Muscle of arm (tissue), 12 donors: Measurements from ENCODE around the gene ERBB4. TPM values are rescaled to one million over a fixed set of nuclear protein-coding genes. Genes with fewer than 3 reads are reported as not detected.
A peak's percentile ranks its signal among the peaks of the same experiment; 100 is the strongest.

Source experiments
- DNase-seq: peaks from one replicate; pipeline ENCODE4 v3.0.0-alpha.2; 2013
- polyA plus RNA-seq, 12 donors: library from polyadenylated mRNA; unstranded; fragments of 120-200 nt; gene quantifications; one replicate each; pipeline ENCODE4 v1.2.1, GENCODE V29; 2013; ENCODE audit not compliant: insufficient read length in 12 of 12

ERBB4 gene
- polyA plus RNA-seq, 12 donors = 3.1 to 16.0 (median 10.8) TPM; not detected in 1

GRCh38 chr2:211408483-211408891, 1130.1 kb downstream of the ERBB4 start:
- no peak for DNase-seq

GRCh38 chr2:211407076-211407475, 1131.5 kb downstream of the ERBB4 start:
- no peak for DNase-seq

GRCh38 chr2:211405036-211405435, 1133.6 kb downstream of the ERBB4 start:
- DNase-seq = no peak

GRCh38 chr2:211404098-211404497, 1134.5 kb downstream of the ERBB4 start:
- DNase-seq = no peak

- no peak for DNase-seq
Measured at GRCh38 chr2:211401328-211401727, 1137.3 kb downstream of the ERBB4 start.

DNA sequence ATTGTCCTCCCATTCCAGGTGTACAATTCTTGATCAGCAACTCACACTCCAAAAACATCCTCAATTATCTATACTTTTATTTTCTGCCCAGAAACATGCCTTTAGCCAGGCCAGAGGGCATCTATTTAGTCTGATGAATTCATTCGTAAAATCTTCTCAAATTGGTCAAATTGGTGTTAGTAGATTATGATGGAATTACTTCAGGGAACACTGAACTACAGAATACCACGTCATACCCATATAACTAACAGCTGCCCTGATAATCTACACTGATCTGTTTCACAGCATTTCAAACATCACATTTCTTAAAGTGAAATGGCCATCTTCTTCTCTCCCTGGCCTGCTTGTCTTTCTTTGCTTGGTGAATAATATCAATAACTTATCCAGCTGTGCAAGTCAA, 1140.8 kb downstream of the ERBB4 start:
- no peak for DNase-seq

GRCh38 chr2:211396815-211397214, 1141.8 kb downstream of the ERBB4 start:
- DNase-seq = no peak

DNA sequence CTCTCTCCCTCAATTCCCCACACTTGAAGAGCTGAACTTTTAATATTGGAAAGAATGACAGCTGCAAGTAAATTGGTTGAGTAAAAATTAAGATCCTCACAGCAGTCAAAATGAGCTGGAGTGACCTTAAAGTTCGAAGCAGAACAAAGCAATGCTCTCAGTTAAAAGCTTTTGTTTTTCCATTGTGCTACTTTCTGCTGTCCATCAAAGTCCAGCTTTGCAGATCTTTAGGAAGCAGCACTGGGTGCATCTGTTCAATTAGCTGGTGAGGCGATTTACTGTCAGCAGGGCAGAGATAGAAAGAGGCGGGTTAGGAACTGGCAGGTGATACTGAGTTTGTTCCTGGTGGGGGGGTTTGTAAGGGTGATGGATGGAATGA, 1147.4 kb downstream of the ERBB4 start:
- no peak for DNase-seq

GRCh38 chr2:211390536-211391188, 1147.9 kb downstream of the ERBB4 start:
- peak; percentile 11 for DNase-seq

GRCh38 chr2:211387734-211388133, 1150.9 kb downstream of the ERBB4 start:
- no peak for DNase-seq

- no peak for DNase-seq
Measured at GRCh38 chr2:211380041-211380440, 1158.6 kb downstream of the ERBB4 start.

GRCh38 chr2:211376410-211376809, 1162.2 kb downstream of the ERBB4 start:
- no peak for DNase-seq

- DNase-seq = no peak
Measured at GRCh38 chr2:211373203-211373602, 1165.4 kb downstream of the ERBB4 start.

DNA sequence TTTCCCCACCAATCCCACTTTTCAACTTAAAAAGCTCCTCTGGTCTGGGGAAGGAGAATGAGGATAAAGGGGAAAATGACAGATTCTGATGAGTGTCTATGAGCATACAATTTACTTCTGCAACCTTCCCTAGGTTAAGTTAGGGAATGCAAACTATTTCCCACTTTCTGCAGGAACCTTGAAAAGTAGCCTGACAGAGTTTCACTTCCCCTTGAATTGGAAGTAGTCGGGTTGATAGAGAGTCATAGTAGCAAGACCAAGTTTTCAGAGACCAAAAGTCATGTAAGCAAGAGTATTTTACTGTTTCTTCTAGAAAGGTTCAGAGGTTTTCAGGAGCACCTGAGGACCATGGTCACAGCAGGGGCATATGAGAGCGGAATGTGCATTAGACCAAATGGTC, 1167.1 kb downstream of the ERBB4 start:
- DNase-seq = no peak

DNA sequence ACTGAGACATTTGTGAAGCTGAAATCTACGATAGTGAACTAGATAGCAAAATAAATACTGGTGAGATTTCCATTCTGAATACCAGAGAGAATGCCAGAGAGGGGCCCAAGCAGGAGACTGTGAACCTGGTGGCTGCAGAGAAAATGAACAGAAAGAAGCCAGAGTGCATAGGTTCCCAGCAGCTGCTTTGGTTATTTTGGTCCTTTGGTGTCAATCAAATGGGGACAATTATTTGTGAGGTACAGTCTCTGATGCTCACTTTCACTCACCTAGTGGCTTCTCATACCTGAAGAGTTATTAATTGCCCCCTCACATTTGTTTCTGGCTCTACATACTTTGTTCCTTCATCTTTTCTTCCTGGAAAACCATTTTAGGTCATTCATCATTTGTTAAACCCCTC, 1170.1 kb downstream of the ERBB4 start:
- DNase-seq = no peak

DNA sequence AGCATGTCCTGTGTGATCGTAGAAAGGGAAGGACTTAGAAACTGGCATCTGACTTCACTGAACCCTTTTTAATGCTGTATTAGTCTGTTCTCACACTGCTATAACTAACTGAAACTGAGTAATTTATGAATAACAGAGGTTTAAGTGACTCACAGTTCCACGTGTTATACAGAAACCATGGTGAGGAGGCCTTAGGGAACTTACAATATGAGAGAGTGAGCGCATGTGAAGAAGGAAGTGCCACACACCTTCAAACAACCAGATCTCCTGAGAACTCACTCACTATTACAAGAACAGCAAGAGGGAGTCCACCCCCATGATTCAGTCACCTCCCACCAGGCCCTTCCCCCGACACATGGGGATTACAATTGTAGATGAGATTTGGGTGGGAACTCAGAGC, 1170.9 kb downstream of the ERBB4 start:
- DNase-seq = no peak

GRCh38 chr2:211367293-211367692, 1171.3 kb downstream of the ERBB4 start:
- DNase-seq = no peak

- no peak for DNase-seq
Measured at GRCh38 chr2:211364911-211365310, 1173.7 kb downstream of the ERBB4 start.

DNA sequence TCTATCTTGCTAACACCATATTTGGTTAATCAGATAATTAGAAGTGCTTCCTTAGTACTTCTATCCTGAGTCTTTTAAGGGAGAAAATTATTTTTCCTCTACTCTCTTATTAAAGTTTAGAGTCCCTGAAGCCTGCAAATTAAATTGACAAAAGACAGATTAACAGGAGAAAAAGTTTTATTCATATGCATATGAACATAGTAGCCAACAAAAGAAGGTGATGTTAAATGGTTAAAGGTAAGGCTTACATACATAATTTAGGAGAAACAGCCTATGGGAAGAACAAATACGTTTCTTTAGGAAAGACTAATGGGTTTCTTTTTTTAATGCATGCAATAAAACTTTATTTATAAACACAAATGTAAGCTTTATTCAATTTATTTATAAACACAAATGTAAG, 1177.2 kb downstream of the ERBB4 start:
- no peak for DNase-seq

DNA sequence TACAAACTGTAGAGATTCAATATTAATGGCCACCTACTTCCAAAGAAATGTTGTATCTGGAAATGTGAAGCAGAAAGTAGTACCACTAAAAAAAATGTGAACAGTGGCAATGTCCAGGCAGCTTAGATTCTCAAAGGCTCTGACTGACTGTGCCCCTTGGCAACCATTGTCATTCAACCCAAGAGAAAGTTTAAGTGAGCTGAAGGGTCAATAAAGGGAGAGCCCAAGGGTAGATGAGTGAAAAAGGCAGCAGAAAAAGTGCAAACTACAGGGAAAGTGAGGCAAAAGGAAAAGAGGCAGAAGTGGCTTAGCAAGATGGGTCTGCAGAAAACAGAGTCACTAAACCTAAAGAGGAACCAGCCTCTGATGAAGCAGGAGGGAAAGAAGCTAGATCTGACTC, 1179.3 kb downstream of the ERBB4 start:
- no peak for DNase-seq

DNA sequence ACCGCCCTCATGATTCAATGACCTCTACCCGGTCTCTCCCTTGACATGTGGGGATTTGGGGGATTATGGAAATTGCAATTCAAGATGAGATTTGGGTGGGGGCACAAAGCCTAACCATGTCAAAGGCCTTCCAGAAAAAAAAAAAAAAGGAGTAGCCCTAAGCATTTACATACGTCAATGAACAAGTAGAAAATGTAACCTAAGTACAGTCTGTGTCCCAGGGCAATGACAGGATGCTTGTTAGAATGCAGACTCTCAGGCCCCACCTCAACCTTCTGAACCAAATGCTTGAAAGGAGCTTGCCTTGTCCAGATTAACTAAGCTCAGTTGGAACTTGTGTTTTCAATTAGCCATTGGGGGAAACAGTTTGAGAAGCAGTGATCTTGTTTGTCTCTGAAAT, 1180.1 kb downstream of the ERBB4 start:
- DNase-seq = no peak

GRCh38 chr2:211354481-211354880, 1184.1 kb downstream of the ERBB4 start:
- no peak for DNase-seq

GRCh38 chr2:211351987-211352386, 1186.6 kb downstream of the ERBB4 start:
- DNase-seq = no peak

DNA sequence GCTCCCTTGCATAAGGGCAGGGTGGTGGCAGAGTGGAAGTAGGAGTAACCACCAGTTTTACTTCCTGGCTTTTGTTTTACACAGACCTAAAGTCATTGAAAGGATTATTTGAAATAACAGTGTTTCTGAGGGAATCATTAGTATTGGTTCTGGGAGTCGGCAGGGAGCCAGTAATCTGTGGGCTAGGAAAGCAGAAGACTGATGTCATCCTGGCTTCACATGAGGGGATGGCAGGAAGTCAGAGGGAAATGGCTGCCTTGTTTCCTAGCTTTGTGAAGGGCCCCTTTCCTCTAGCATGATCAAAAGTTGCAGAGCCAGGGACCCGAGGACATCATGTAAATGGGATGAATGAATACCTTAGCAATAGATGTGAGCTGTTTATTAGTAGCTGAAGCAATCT, 1189.6 kb downstream of the ERBB4 start:
- DNase-seq = peak; percentile 24

GRCh38 chr2:211347328-211347727, 1191.3 kb downstream of the ERBB4 start:
- DNase-seq = no peak
